ENCODE results near the gene ZNF562. TPM values are rescaled to one million over a fixed set of nuclear protein-coding genes. Genes with fewer than 3 reads are reported as not detected.

Gene ZNF562
- total RNA-seq, 2 donors from 2014 or later, result 35.8 to 36.9 TPM

GRCh38 chr19:9621156-9622037 is 53.5 kb downstream of the ZNF562 start, which contains the start of gene ZNF561:
Gene ZNF561 (minus strand): TSS chr19:9621232. CDS start chr19:9619456, 1,776 bp downstream.
- peaks cover 13% of the 10 kb centered on the region for H3K36me3 Mint-ChIP-seq
- peak within 1 kb of the TSS; percentile 99 for H3K4me3 Mint-ChIP-seq
- no peaks in the 10 kb centered on the region for H3K9me3 Mint-ChIP-seq
- H3K27ac Mint-ChIP-seq, result peak within 1 kb of the TSS; percentile 100
- H3K4me1 Mint-ChIP-seq (ENCODE audit: low read depth in 2 of 2), result peaks cover 17 to 19% of the 10 kb centered on the region in 2 donors
- H3K27me3 Mint-ChIP-seq, result no peaks in the 10 kb centered on the region
- DNase-seq (ENCODE audit: low spot score), result peak; percentile 91
- peak; percentile 96 for ATAC-seq

- Mint-ChIP-seq H3K4me3 (peak overlapping the region; percentile 99), H3K9me3 (no peaks in the 10 kb centered on the region), H3K27ac (peak overlapping the region; percentile 100), H3K4me1 (ENCODE audit: low read depth in 2 of 2) (peaks cover 17% of the 10 kb centered on the region in 2 donors), H3K27me3 (no peaks in the 10 kb centered on the region), H3K36me3 (peaks cover 13% of the 10 kb centered on the region)
- DNase-seq (ENCODE audit: low spot score), result no peak
- ATAC-seq, result no peak
Measured at GRCh38 chr19:9620842-9621155, 54.1 kb downstream of the ZNF562 start.

- Mint-ChIP-seq H3K4me1 (ENCODE audit: low read depth in 2 of 2) (peaks cover 5 to 7% of the 10 kb centered on the region in 2 donors), H3K9me3 (peaks cover under 1% of the 10 kb centered on the region), H3K27me3 (no peaks in the 10 kb centered on the region), H3K36me3 (peaks cover 39% of the 10 kb centered on the region), H3K4me3 (no peak overlapping the region), H3K27ac (no peak overlapping the region)
- DNase-seq (ENCODE audit: low spot score) (no peak), ATAC-seq (no peak)
Measured at GRCh38 chr19:9615844-9616243, 59.1 kb downstream of the ZNF562 start.

- Mint-ChIP-seq H3K27ac (no peak overlapping the region), H3K4me3 (no peak overlapping the region), H3K36me3 (peaks cover 67% of the 10 kb centered on the region), H3K9me3 (peaks cover 15% of the 10 kb centered on the region), H3K4me1 (ENCODE audit: low read depth in 2 of 2) (peaks cover 0 to 2% of the 10 kb centered on the region in 2 donors), H3K27me3 (no peaks in the 10 kb centered on the region)
- DNase-seq (ENCODE audit: low spot score), result no peak
- no peak for ATAC-seq
Measured at GRCh38 chr19:9610484-9611113, 64.3 kb downstream of the ZNF562 start.

DNA sequence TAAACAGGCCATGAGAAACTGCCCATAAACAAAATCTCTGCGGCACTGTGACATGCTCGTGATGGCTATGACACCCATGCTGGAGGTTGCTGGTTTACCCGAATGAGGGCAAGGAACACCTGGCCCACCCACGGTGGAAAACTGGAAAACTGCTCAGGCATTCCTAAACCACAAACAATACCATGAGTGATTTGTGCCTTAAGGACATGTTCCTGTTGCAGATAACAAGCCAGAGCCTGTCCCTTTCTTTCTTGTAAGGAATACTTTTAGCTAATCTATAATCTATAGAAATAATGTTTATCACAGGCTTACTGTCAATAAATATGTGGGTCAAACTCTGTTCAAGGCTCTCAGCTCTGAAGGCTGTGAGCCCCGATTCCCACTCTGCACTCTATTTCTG is 66.0 kb downstream of the ZNF562 start:
- no peaks in the 10 kb centered on the region for H3K27me3 Mint-ChIP-seq
- no peak for DNase-seq (ENCODE audit: low spot score)
- H3K4me1 Mint-ChIP-seq (ENCODE audit: low read depth in 2 of 2), result peaks cover 0 to 2% of the 10 kb centered on the region in 2 donors
- peaks cover 15% of the 10 kb centered on the region for H3K9me3 Mint-ChIP-seq
- H3K36me3 Mint-ChIP-seq, result peaks cover 60% of the 10 kb centered on the region
- ATAC-seq, result no peak
- no peak overlapping the region for H3K27ac Mint-ChIP-seq
- H3K4me3 Mint-ChIP-seq, result no peak overlapping the region

- Mint-ChIP-seq H3K27ac (no peak overlapping the region), H3K4me1 (ENCODE audit: low read depth in 2 of 2) (no peaks in the 10 kb centered on the region), H3K9me3 (peaks cover 4% of the 10 kb centered on the region), H3K4me3 (no peak overlapping the region), H3K27me3 (peaks cover 8 to 11% of the 10 kb centered on the region in 2 donors), H3K36me3 (peaks cover 11% of the 10 kb centered on the region)
- no peak for ATAC-seq
- no peak for DNase-seq (ENCODE audit: low spot score)
Measured at GRCh38 chr19:9597027-9597426, 77.9 kb downstream of the ZNF562 start.

Other genes with a start within 250 kb of the ZNF562 start
- gene ZNF266, start 239.5 kb downstream of the ZNF562 start, total RNA-seq, result 10 to 100 TPM; 39.9 to 40.5 TPM
- under 1 TPM in 1 of 2 donors, not detected in 1; 0.38 TPM for gene ZNF560, start 176.5 kb downstream of the ZNF562 start, total RNA-seq
- gene ZNF426, start 136.5 kb downstream of the ZNF562 start, total RNA-seq, result 10 to 100 TPM; 12.7 to 17.9 TPM
- gene ZNF121, start 90.6 kb downstream of the ZNF562 start, total RNA-seq, result 10 to 100 TPM; 51.1 to 79.2 TPM
- 10 to 100 TPM; 31.3 to 32.5 TPM for gene ZNF561, start 53.9 kb downstream of the ZNF562 start, total RNA-seq
- gene ZNF846, start 93.6 kb upstream of the ZNF562 start, total RNA-seq, result 1 to 10 TPM; 5.7 to 8.3 TPM
- 10 to 100 TPM; 35.5 to 36.0 TPM for gene FBXL12, start 144.0 kb upstream of the ZNF562 start, total RNA-seq
- gene UBL5, start 152.8 kb upstream of the ZNF562 start, total RNA-seq, result 100 to 1,000 TPM; 260 to 346 TPM
- 10 to 100 TPM; 95.1 to 96.4 TPM for gene PIN1, start 160.2 kb upstream of the ZNF562 start, total RNA-seq